ENCODE results near the gene GPATCH8.
A peak's percentile ranks its signal among the peaks of the same experiment; 100 is the strongest.
"Not testable (repeated sequence)": the region's sequence is repeated elsewhere in the genome, so short reads cannot be mapped to it uniquely, and the experiment has no call there.

The GPATCH8 gene

GRCh38 chr17:44503147-44504029, at the start of gene GPATCH8:
TSS of gene GPATCH8 (minus strand) at chr17:44503406. CDS start at chr17:44503370, 36 bp downstream.
- in situ Hi-C loops (cut with MboI; ENCODE audit: low pct_unique_long_range_greater_than_20kb, low sequenced_read_pairs), result no loop called here
- peak; percentile 98 for DNase-seq

GRCh38 chr17:44552361-44552760, 49.2 kb upstream of the GPATCH8 start:
- DNase-seq, result no peak
- in situ Hi-C loops (cut with MboI; ENCODE audit: low pct_unique_long_range_greater_than_20kb, low sequenced_read_pairs), result no loop called here

GRCh38 chr17:44549686-44550085, 46.5 kb upstream of the GPATCH8 start:
- in situ Hi-C loops (cut with MboI; ENCODE audit: low pct_unique_long_range_greater_than_20kb, low sequenced_read_pairs), result loop anchor here (10.0 kb wide), 1 partner anchor 75 kb away; no protein-coding TSS in a partner anchor
- DNase-seq, result no peak

- no peak for DNase-seq
- in situ Hi-C loops (cut with MboI; ENCODE audit: low pct_unique_long_range_greater_than_20kb, low sequenced_read_pairs), result loop anchor here (10.0 kb wide), 1 partner anchor 76 kb away; no protein-coding TSS in a partner anchor
These were observed 45.4 kb upstream of the GPATCH8 start for GRCh38 chr17:44548376-44549230.

GRCh38 chr17:44547625-44548267, 44.5 kb upstream of the GPATCH8 start:
- in situ Hi-C loops (cut with MboI; ENCODE audit: low pct_unique_long_range_greater_than_20kb, low sequenced_read_pairs), result loop anchor here (10.0 kb wide), 1 partner anchor 77 kb away; no protein-coding TSS in a partner anchor
- DNase-seq, result peak; percentile 45

GRCh38 chr17:44546671-44547606, 43.7 kb upstream of the GPATCH8 start:
- DNase-seq, result no peak
- in situ Hi-C loops (cut with MboI; ENCODE audit: low pct_unique_long_range_greater_than_20kb, low sequenced_read_pairs), result loop anchor here (10.0 kb wide), 1 partner anchor 78 kb away; no protein-coding TSS in a partner anchor

- in situ Hi-C loops (cut with MboI; ENCODE audit: low pct_unique_long_range_greater_than_20kb, low sequenced_read_pairs), result loop anchor here (10.0 kb wide), 1 partner anchor 81 kb away; no protein-coding TSS in a partner anchor
- DNase-seq, result no peak
These were observed 40.8 kb upstream of the GPATCH8 start for GRCh38 chr17:44543905-44544523.

GRCh38 chr17:44543213-44543904, 40.2 kb upstream of the GPATCH8 start:
- in situ Hi-C loops (cut with MboI; ENCODE audit: low pct_unique_long_range_greater_than_20kb, low sequenced_read_pairs), result loop anchor here (10.0 kb wide), 1 partner anchor 81 kb away; no protein-coding TSS in a partner anchor
- DNase-seq, result no peak

GRCh38 chr17:44541884-44542581, 38.8 kb upstream of the GPATCH8 start:
- DNase-seq, result no peak
- in situ Hi-C loops (cut with MboI; ENCODE audit: low pct_unique_long_range_greater_than_20kb, low sequenced_read_pairs), result loop anchor here (10.0 kb wide), 1 partner anchor 83 kb away; no protein-coding TSS in a partner anchor

- in situ Hi-C loops (cut with MboI; ENCODE audit: low pct_unique_long_range_greater_than_20kb, low sequenced_read_pairs), result loop anchor here (10.0 kb wide), 1 partner anchor 84 kb away; no protein-coding TSS in a partner anchor
- DNase-seq, result no peak
These were observed 37.3 kb upstream of the GPATCH8 start for GRCh38 chr17:44540246-44541084.

- in situ Hi-C loops (cut with MboI; ENCODE audit: low pct_unique_long_range_greater_than_20kb, low sequenced_read_pairs), result loop anchor here (10.0 kb wide), 1 partner anchor 85 kb away; no protein-coding TSS in a partner anchor
- no peak for DNase-seq
These were observed 36.5 kb upstream of the GPATCH8 start for GRCh38 chr17:44539673-44540072.

- DNase-seq; in situ Hi-C loops (cut with MboI; ENCODE audit: low pct_unique_long_range_greater_than_20kb, low sequenced_read_pairs): not testable (repeated sequence)
These were observed 34.7 kb upstream of the GPATCH8 start for GRCh38 chr17:44537922-44538321.

GRCh38 chr17:44536090-44536953, 33.1 kb upstream of the GPATCH8 start:
- in situ Hi-C loops (cut with MboI; ENCODE audit: low pct_unique_long_range_greater_than_20kb, low sequenced_read_pairs), result no loop called here
- peak; percentile 48 for DNase-seq

GRCh38 chr17:44533533-44534246, 30.5 kb upstream of the GPATCH8 start:
- in situ Hi-C loops (cut with MboI; ENCODE audit: low pct_unique_long_range_greater_than_20kb, low sequenced_read_pairs), result no loop called here
- peak; percentile 89 for DNase-seq
